ENCODE measurements around the gene DCUN1D2. TPM values are rescaled to one million over a fixed set of nuclear protein-coding genes. Genes with fewer than 3 reads are reported as not detected.
A peak's percentile ranks its signal among the peaks of the same experiment; 100 is the strongest.

DCUN1D2 gene
- total RNA-seq, 6 experiments from 2014 or later: 6.1 to 11.7 (median 9.3) TPM

DNA sequence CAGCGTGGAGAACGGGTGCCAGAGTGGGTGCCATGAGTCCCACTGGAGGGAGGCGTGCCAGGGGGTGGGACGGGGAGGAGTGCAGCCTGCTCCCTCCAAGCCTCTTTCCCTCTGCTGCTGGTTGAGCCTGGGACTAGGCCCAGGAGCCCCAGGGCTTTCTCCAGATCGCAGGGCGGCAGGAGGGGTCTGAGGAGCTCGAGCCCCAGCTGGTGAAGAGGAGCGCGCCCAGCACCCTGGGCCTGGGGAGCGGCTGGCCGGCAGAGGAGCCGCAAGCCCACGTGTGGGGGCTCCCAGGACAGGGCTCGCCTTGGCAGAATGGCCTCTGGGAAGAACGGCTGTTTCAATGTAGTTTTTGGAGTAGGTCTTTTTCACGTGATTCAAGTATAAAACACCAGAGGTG, 12.2 kb upstream of the DCUN1D2 start:
- no peak for TF ChIP-seq POLR2A (IDR thresholded peaks at IDR 0.05)
- TF ChIP-seq, protein P1, sequence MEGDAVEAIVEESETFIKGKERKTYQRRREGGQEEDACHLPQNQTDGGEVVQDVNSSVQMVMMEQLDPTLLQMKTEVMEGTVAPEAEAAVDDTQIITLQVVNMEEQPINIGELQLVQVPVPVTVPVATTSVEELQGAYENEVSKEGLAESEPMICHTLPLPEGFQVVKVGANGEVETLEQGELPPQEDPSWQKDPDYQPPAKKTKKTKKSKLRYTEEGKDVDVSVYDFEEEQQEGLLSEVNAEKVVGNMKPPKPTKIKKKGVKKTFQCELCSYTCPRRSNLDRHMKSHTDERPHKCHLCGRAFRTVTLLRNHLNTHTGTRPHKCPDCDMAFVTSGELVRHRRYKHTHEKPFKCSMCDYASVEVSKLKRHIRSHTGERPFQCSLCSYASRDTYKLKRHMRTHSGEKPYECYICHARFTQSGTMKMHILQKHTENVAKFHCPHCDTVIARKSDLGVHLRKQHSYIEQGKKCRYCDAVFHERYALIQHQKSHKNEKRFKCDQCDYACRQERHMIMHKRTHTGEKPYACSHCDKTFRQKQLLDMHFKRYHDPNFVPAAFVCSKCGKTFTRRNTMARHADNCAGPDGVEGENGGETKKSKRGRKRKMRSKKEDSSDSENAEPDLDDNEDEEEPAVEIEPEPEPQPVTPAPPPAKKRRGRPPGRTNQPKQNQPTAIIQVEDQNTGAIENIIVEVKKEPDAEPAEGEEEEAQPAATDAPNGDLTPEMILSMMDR (IDR thresholded peaks at IDR 0.05): no peak
- peaks cover 0 to 58% (median 34%) of the 10 kb centered on the region in 4 donors for H3K36me3 ChIP-seq

DNA sequence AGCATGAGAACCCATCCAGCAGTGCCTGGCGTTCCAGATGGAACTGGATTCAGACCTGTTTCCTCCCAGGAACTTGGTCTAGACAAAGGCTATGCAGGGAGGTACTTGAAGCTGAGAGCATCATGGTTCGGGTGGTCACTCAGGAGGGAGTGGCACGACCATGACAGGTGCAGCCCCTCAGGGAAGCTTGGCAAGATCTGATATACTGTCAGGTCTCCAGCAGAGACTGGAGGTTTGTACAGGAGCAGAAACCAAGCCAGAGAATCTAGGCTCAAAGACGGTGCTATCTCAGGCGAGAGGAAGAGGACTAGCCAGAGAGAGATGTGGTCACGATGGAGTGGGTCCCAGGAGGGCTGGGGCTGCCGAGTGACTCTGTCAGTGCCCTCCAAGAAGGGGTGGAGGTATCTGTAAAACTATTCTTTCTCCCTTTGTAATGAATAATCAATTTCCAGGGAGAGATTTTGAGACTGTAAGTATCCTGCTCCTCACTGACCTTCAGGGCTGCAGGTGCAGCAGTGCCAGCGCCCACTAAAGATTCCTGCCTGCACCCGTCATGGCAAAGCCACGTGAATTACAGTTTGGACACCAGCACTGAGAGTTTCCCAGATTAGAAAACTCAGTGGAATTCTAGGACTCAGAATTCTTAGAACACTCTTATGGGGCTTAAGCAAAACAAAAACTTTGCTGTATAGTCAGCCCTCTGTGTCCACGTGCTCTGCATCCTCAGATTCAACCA, 10.2 kb upstream of the DCUN1D2 start:
- no peak for DNase-seq
- no peak for TF ChIP-seq POLR2A (IDR thresholded peaks at IDR 0.05)
- TF ChIP-seq, protein P1 (IDR thresholded peaks at IDR 0.05): no peak
- intact Hi-C loops (cut with DNase I): no loop called here
- no peaks in the 10 kb centered on the region for H3K9me3 ChIP-seq
- no peaks in the 10 kb centered on the region for H3K27me3 ChIP-seq
- WGBS (ENCODE audit: insufficient coverage, low coverage, low lambda C conversion rate, missing lambda C conversion rate): 95% methylated on average over 5 of the region's 11 CpGs
- ATAC-seq: no peak
- H3K27ac ChIP-seq: no peak overlapping the region
- no peaks in the 10 kb centered on the region for H3K4me1 ChIP-seq
- no peak overlapping the region for H3K4me3 ChIP-seq
- peaks cover 0 to 58% (median 34%) of the 10 kb centered on the region in 4 donors for H3K36me3 ChIP-seq

More for the DNA sequence above, 12.2 kb upstream of the DCUN1D2 start:
- H3K9me3 ChIP-seq: no peaks in the 10 kb centered on the region
- no peak overlapping the region for H3K27ac ChIP-seq
- DNase-seq: no peak
- ATAC-seq: peak in 1 of 4 donors; percentile 24
- no peaks in the 10 kb centered on the region for H3K27me3 ChIP-seq
- 60% methylated on average over 1 of the region's 16 CpGs for WGBS (ENCODE audit: insufficient coverage, low coverage, low lambda C conversion rate, missing lambda C conversion rate)
- no peaks in the 10 kb centered on the region for H3K4me1 ChIP-seq
- H3K4me3 ChIP-seq: no peak overlapping the region
- intact Hi-C loops (cut with DNase I): no loop called here

DNA sequence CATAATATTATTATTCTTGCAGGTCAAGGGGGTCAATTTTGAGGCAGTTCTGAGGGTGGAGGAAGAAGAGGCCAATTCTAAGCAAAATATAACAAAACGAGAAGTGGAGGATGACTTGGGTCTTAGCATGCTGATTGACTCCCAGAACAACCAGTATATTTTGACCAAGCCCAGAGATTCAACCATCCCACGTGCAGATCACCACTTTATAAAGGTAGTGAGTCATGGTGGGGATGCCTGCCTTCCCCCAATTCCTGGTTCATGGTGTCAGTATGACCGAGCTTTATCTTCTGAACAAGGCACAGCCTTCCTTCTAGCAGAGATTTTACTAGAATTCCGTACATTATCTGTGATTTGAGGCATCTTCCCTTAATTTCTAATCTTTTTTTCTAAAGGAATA, 9.4 kb upstream of the DCUN1D2 start:
- no peak for DNase-seq
- H3K4me1 ChIP-seq: no peaks in the 10 kb centered on the region
- no peak overlapping the region for H3K4me3 ChIP-seq
- intact Hi-C loops (cut with DNase I): no loop called here
- TF ChIP-seq, protein P1 (IDR thresholded peaks at IDR 0.05): no peak
- TF ChIP-seq POLR2A (IDR thresholded peaks at IDR 0.05): no peak
- ATAC-seq: no peak
- H3K9me3 ChIP-seq: no peaks in the 10 kb centered on the region
- peaks cover 0 to 58% (median 34%) of the 10 kb centered on the region in 4 donors for H3K36me3 ChIP-seq
- 88% methylated on average over 4 of the region's 4 CpGs for WGBS (ENCODE audit: insufficient coverage, low coverage, low lambda C conversion rate, missing lambda C conversion rate)
- no peak overlapping the region for H3K27ac ChIP-seq
- H3K27me3 ChIP-seq: no peaks in the 10 kb centered on the region

DNA sequence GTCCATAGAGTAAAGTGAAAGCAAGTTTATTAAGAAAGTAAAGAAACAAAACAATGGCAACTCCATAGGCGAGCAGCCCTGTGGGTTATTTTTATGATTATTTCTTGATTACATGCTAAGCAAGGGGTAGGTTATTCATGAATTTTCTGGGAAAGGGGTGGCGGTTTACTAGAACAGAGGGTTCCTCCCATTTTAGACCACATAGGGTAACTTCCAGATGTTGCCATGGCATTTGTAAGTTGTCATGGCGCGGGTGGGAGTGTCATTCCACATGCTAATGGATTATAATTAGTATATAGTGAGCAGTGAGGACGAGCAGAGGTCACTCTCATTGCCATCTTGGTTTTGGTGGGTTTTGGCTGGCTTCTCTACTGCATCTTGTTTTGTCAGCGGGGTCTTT, 8.4 kb upstream of the DCUN1D2 start:
- intact Hi-C loops (cut with DNase I): no loop called here
- DNase-seq: no peak
- no peak overlapping the region for H3K27ac ChIP-seq
- no peaks in the 10 kb centered on the region for H3K9me3 ChIP-seq
- no peaks in the 10 kb centered on the region for H3K27me3 ChIP-seq
- no peak for ATAC-seq
- H3K4me1 ChIP-seq: no peaks in the 10 kb centered on the region
- TF ChIP-seq, protein P1 (IDR thresholded peaks at IDR 0.05): no peak
- no peak for TF ChIP-seq POLR2A (IDR thresholded peaks at IDR 0.05)
- WGBS (ENCODE audit: insufficient coverage, low coverage, low lambda C conversion rate, missing lambda C conversion rate): 92% methylated on average over 5 of the region's 6 CpGs
- H3K36me3 ChIP-seq: peaks cover 0 to 49% (median 34%) of the 10 kb centered on the region in 4 donors
- H3K4me3 ChIP-seq: no peak overlapping the region

Measured in right lobe of liver (tissue), 6 donors.